Measurements from ENCODE around the gene FNDC8. TPM values are rescaled to one million over a fixed set of nuclear protein-coding genes. Genes with fewer than 3 reads are reported as not detected.

The FNDC8 gene
- total and polyA plus RNA-seq, 2 donors from 2014 or later = not detected

- H3K27me3 ChIP-seq (ENCODE audit: control insufficient read depth, insufficient read depth, low read length) = no peaks in the 10 kb centered on the region
- H3K4me3 ChIP-seq (ENCODE audit: low read length in 3 of 3) = no peak overlapping the region
- TF ChIP-seq CTCF (IDR thresholded peaks at IDR 0.05; ENCODE audit: borderline replicate concordance, extremely low read depth, insufficient read depth) = no peak
- peak in 1 of 5 donors; percentile 22 for DNase-seq
- intact Hi-C loops (cut with DNase I) = loop anchor here (10.0 kb wide), 1 partner anchor 543 kb away; no protein-coding TSS in a partner anchor
- H3K4me1 ChIP-seq (ENCODE audit: control insufficient read depth in 2 of 3, insufficient read depth in 2 of 3, low read depth in 1 of 3, low read length in 3 of 3) = no peaks in the 10 kb centered on the region
- H3K27ac ChIP-seq (ENCODE audit: low read depth in 2 of 2, low read length in 2 of 2) = no peak overlapping the region
- peaks cover 0 to 10% (median 0%) of the 10 kb centered on the region in 3 donors for H3K36me3 ChIP-seq (ENCODE audit: control insufficient read depth in 2 of 3, insufficient read depth in 3 of 3, low read length in 3 of 3)
- no peak for FAIRE-seq
- H3K9me3 ChIP-seq (ENCODE audit: control insufficient read depth in 2 of 3, insufficient read depth in 1 of 3, low read length in 3 of 3) = no peaks in the 10 kb centered on the region
- H3K9ac ChIP-seq (ENCODE audit: low read length in 3 of 3) = no peak overlapping the region
Measured at GRCh38 chr17:35097776-35098175, 23.6 kb upstream of the FNDC8 start.

GRCh38 chr17:35099908-35100307, 21.5 kb upstream of the FNDC8 start:
- Histone ChIP-seq H3K4me3 (ENCODE audit: low read length in 3 of 3) (no peak overlapping the region), H3K9ac (ENCODE audit: low read length in 3 of 3) (no peak overlapping the region), H3K27ac (ENCODE audit: low read depth in 2 of 2, low read length in 2 of 2) (no peak overlapping the region), H3K27me3 (ENCODE audit: control insufficient read depth, insufficient read depth, low read length) (no peaks in the 10 kb centered on the region), H3K4me1 (ENCODE audit: control insufficient read depth in 2 of 3, insufficient read depth in 2 of 3, low read depth in 1 of 3, low read length in 3 of 3) (no peaks in the 10 kb centered on the region), H3K36me3 (ENCODE audit: control insufficient read depth in 2 of 3, insufficient read depth in 3 of 3, low read length in 3 of 3) (peaks cover 0 to 10% (median 0%) of the 10 kb centered on the region in 3 donors), H3K9me3 (ENCODE audit: control insufficient read depth in 2 of 3, insufficient read depth in 1 of 3, low read length in 3 of 3) (no peaks in the 10 kb centered on the region)
- intact Hi-C loops (cut with DNase I) = loop anchor here (10.0 kb wide), 1 partner anchor 545 kb away; no protein-coding TSS in a partner anchor
- FAIRE-seq (no peak), DNase-seq (peak in 4 of 5 donors; percentile 14 to 24 (median 18))
- TF ChIP-seq CTCF (IDR thresholded peaks at IDR 0.05; ENCODE audit: borderline replicate concordance, extremely low read depth, insufficient read depth) = no peak

GRCh38 chr17:35101036-35101435, 20.4 kb upstream of the FNDC8 start:
- H3K27me3 ChIP-seq (ENCODE audit: control insufficient read depth, insufficient read depth, low read length) = no peaks in the 10 kb centered on the region
- intact Hi-C loops (cut with DNase I) = no loop called here
- FAIRE-seq = no peak
- TF ChIP-seq CTCF (IDR thresholded peaks at IDR 0.05; ENCODE audit: borderline replicate concordance, extremely low read depth, insufficient read depth) = no peak
- peak in 1 of 5 donors; percentile 7 for DNase-seq
- no peaks in the 10 kb centered on the region for H3K4me1 ChIP-seq (ENCODE audit: control insufficient read depth in 2 of 3, insufficient read depth in 2 of 3, low read depth in 1 of 3, low read length in 3 of 3)
- H3K4me3 ChIP-seq (ENCODE audit: low read length in 3 of 3) = no peak overlapping the region
- H3K27ac ChIP-seq (ENCODE audit: low read depth in 2 of 2, low read length in 2 of 2) = no peak overlapping the region
- H3K36me3 ChIP-seq (ENCODE audit: control insufficient read depth in 2 of 3, insufficient read depth in 3 of 3, low read length in 3 of 3) = peaks cover 0 to 16% (median 6%) of the 10 kb centered on the region in 3 donors
- H3K9me3 ChIP-seq (ENCODE audit: control insufficient read depth in 2 of 3, insufficient read depth in 1 of 3, low read length in 3 of 3) = no peaks in the 10 kb centered on the region
- no peak overlapping the region for H3K9ac ChIP-seq (ENCODE audit: low read length in 3 of 3)

GRCh38 chr17:35101725-35102124, 19.7 kb upstream of the FNDC8 start:
- intact Hi-C loops (cut with DNase I) = no loop called here
- TF ChIP-seq CTCF (IDR thresholded peaks at IDR 0.05; ENCODE audit: borderline replicate concordance, extremely low read depth, insufficient read depth) = no peak
- FAIRE-seq = no peak
- Histone ChIP-seq H3K9me3 (ENCODE audit: control insufficient read depth in 2 of 3, insufficient read depth in 1 of 3, low read length in 3 of 3) (no peaks in the 10 kb centered on the region), H3K27me3 (ENCODE audit: control insufficient read depth, insufficient read depth, low read length) (no peaks in the 10 kb centered on the region), H3K4me3 (ENCODE audit: low read length in 3 of 3) (no peak overlapping the region), H3K27ac (ENCODE audit: low read depth in 2 of 2, low read length in 2 of 2) (no peak overlapping the region), H3K9ac (ENCODE audit: low read length in 3 of 3) (no peak overlapping the region), H3K4me1 (ENCODE audit: control insufficient read depth in 2 of 3, insufficient read depth in 2 of 3, low read depth in 1 of 3, low read length in 3 of 3) (no peaks in the 10 kb centered on the region), H3K36me3 (ENCODE audit: control insufficient read depth in 2 of 3, insufficient read depth in 3 of 3, low read length in 3 of 3) (peaks cover 0 to 21% (median 9%) of the 10 kb centered on the region in 3 donors)
- no peak for DNase-seq

Measured in kidney (tissue), 14 donors.